HEK293 (cell line): ENCODE measurements around the gene RAD51C.

Experiments used
- YY2 ChIP-seq: fragments of 450-650 bp; formaldehyde crosslinking; IDR thresholded peaks from 2 replicates; pipeline ENCODE4 v1.5.1; 2016; ENCODE audit warnings: missing biosample characterization, missing genetic modification characterization
- ZBTB20 ChIP-seq: fragments of 450-650 bp; formaldehyde crosslinking; IDR thresholded peaks from 2 replicates; pipeline ENCODE4 v1.5.1; 2016; ENCODE audit warnings: missing biosample characterization, missing genetic modification characterization
- ZBTB7A ChIP-seq: fragments of 450-650 bp; formaldehyde crosslinking; IDR thresholded peaks from 2 replicates; pipeline ENCODE4 v1.5.1; 2016; ENCODE audit warnings: low read depth, missing biosample characterization, missing genetic modification characterization
- ZNF169 ChIP-seq: fragments of 450-650 bp; formaldehyde crosslinking; IDR thresholded peaks from 2 replicates; pipeline ENCODE4 v1.5.1; 2016; ENCODE audit warnings: missing biosample characterization, missing genetic modification characterization
- ZNF426 ChIP-seq: fragments of 450-650 bp; formaldehyde crosslinking; IDR thresholded peaks from 2 replicates; pipeline ENCODE4 v1.5.1; 2017; ENCODE audit warnings: missing biosample characterization, missing genetic modification characterization, mild to moderate bottlenecking, inconsistent platforms, moderate library complexity
- ZNF555 ChIP-seq: fragments of 450-650 bp; formaldehyde crosslinking; conservative IDR thresholded peaks from 2 replicates; pipeline ENCODE4 v1.5.1; 2017; ENCODE audit warnings: missing biosample characterization, mild to moderate bottlenecking, missing genetic modification characterization, inconsistent platforms
- ZNF747 ChIP-seq: fragments of 450-650 bp; formaldehyde crosslinking; IDR thresholded peaks from 2 replicates; pipeline ENCODE4 v1.5.1; 2016; ENCODE audit warnings: missing biosample characterization, missing genetic modification characterization
- TF ChIP-seq, protein P1 (sequence below): fragments of 450-650 bp; formaldehyde crosslinking; IDR thresholded peaks from 2 replicates; pipeline ENCODE4 v1.5.1; 2016; ENCODE audit warnings: missing biosample characterization, missing genetic modification characterization
- TF ChIP-seq, protein P2 (sequence below): IDR thresholded peaks from 2 replicates; pipeline ENCODE4 v1.6.1; 2011; ENCODE audit warnings: mild to moderate bottlenecking, low read depth, low read length, borderline replicate concordance
- TF ChIP-seq, protein P3 (sequence below): fragments of 450-650 bp; formaldehyde crosslinking; IDR thresholded peaks from 2 replicates; pipeline ENCODE4 v1.5.1; 2016; ENCODE audit warnings: missing biosample characterization, missing genetic modification characterization
- TF ChIP-seq, protein P4 (sequence below): fragments of 450-650 bp; formaldehyde crosslinking; IDR thresholded peaks from 2 replicates; pipeline ENCODE4 v1.5.1; 2016; ENCODE audit warnings: missing biosample characterization, missing genetic modification characterization

DNA sequence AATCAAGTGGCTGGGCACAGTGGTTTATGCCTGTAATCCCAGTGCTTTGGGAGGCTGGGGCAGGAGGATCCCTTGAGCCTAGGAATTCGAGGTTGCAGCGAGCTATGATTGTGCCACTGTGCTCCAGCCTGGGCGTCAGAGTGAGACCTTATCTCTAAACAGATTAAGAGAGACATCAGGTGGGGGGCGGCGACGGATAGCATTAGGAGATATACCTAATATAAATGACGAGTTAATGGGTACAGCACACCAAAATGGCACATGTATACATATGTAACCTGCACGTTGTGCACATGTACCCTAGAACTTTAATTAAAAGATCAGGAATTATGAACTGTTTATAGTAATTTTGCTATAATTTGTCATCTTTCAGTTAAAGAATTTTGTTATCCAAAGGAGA, 10.3 kb downstream of the RAD51C start:
- TF ChIP-seq ZNF426 (no peak), ZBTB7A (no peak), ZNF169 (tag by site-specific recombination) (no peak), ZNF555 (tag by site-specific recombination) (no peak), YY2 (tag by site-specific recombination) (no peak), ZBTB20 (no peak), ZNF747 (no peak)
- TF ChIP-seq, protein P1, sequence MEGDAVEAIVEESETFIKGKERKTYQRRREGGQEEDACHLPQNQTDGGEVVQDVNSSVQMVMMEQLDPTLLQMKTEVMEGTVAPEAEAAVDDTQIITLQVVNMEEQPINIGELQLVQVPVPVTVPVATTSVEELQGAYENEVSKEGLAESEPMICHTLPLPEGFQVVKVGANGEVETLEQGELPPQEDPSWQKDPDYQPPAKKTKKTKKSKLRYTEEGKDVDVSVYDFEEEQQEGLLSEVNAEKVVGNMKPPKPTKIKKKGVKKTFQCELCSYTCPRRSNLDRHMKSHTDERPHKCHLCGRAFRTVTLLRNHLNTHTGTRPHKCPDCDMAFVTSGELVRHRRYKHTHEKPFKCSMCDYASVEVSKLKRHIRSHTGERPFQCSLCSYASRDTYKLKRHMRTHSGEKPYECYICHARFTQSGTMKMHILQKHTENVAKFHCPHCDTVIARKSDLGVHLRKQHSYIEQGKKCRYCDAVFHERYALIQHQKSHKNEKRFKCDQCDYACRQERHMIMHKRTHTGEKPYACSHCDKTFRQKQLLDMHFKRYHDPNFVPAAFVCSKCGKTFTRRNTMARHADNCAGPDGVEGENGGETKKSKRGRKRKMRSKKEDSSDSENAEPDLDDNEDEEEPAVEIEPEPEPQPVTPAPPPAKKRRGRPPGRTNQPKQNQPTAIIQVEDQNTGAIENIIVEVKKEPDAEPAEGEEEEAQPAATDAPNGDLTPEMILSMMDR (tag by site-specific recombination): no peak
- TF ChIP-seq, protein P2, sequence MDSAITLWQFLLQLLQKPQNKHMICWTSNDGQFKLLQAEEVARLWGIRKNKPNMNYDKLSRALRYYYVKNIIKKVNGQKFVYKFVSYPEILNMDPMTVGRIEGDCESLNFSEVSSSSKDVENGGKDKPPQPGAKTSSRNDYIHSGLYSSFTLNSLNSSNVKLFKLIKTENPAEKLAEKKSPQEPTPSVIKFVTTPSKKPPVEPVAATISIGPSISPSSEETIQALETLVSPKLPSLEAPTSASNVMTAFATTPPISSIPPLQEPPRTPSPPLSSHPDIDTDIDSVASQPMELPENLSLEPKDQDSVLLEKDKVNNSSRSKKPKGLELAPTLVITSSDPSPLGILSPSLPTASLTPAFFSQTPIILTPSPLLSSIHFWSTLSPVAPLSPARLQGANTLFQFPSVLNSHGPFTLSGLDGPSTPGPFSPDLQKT: no peak
- TF ChIP-seq, protein P3, sequence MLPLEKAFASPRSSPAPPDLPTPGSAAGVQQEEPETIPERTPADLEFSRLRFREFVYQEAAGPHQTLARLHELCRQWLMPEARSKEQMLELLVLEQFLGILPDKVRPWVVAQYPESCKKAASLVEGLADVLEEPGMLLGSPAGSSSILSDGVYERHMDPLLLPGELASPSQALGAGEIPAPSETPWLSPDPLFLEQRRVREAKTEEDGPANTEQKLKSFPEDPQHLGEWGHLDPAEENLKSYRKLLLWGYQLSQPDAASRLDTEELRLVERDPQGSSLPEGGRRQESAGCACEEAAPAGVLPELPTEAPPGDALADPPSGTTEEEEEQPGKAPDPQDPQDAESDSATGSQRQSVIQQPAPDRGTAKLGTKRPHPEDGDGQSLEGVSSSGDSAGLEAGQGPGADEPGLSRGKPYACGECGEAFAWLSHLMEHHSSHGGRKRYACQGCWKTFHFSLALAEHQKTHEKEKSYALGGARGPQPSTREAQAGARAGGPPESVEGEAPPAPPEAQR (tag by site-specific recombination): no peak
- TF ChIP-seq, protein P4, sequence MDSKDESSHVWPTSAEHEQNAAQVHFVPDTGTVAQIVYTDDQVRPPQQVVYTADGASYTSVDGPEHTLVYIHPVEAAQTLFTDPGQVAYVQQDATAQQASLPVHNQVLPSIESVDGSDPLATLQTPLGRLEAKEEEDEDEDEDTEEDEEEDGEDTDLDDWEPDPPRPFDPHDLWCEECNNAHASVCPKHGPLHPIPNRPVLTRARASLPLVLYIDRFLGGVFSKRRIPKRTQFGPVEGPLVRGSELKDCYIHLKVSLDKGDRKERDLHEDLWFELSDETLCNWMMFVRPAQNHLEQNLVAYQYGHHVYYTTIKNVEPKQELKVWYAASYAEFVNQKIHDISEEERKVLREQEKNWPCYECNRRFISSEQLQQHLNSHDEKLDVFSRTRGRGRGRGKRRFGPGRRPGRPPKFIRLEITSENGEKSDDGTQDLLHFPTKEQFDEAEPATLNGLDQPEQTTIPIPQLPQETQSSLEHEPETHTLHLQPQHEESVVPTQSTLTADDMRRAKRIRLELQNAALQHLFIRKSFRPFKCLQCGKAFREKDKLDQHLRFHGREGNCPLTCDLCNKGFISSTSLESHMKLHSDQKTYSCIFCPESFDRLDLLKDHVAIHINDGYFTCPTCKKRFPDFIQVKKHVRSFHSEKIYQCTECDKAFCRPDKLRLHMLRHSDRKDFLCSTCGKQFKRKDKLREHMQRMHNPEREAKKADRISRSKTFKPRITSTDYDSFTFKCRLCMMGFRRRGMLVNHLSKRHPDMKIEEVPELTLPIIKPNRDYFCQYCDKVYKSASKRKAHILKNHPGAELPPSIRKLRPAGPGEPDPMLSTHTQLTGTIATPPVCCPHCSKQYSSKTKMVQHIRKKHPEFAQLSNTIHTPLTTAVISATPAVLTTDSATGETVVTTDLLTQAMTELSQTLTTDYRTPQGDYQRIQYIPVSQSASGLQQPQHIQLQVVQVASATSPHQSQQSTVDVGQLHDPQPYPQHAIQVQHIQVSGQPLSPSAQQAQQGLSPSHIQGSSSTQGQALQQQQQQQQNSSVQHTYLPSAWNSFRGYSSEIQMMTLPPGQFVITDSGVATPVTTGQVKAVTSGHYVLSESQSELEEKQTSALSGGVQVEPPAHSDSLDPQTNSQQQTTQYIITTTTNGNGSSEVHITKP (tag by site-specific recombination): no peak
